SHP77 (cell line): ENCODE results near the gene STX3.
"Not testable (repeated sequence)": the region's sequence is repeated elsewhere in the genome, so short reads cannot be mapped to it uniquely, and the experiment has no call there.

ENCODE experiments used
- DNase-seq, 2 experiments: peaks; one replicate each; lab custom pipeline; 2025; lab: John Stamatoyannopoulos, UW

Gene STX3

GRCh38 chr11:59842316-59842715 is 87.1 kb downstream of the STX3 start:
- no peak for DNase-seq

- DNase-seq = no peak
These were observed 90.2 kb downstream of the STX3 start, which contains the start of gene CBLIF for GRCh38 chr11:59845399-59845798. Gene CBLIF, minus strand, starts transcription at chr11:59845499. Its CDS starts 46 bp downstream, at chr11:59845453.

GRCh38 chr11:59846556-59846955 is 91.4 kb downstream of the STX3 start:
- DNase-seq = no peak

GRCh38 chr11:59847626-59848025 is 92.5 kb downstream of the STX3 start:
- DNase-seq = no peak

- not testable (repeated sequence) for DNase-seq
These were observed 93.3 kb downstream of the STX3 start for GRCh38 chr11:59848439-59848838.

- no peak for DNase-seq
These were observed 94.0 kb downstream of the STX3 start for GRCh38 chr11:59849129-59849528.

GRCh38 chr11:59849551-59849950 is 94.4 kb downstream of the STX3 start:
- DNase-seq = not testable (repeated sequence)

GRCh38 chr11:59851416-59851815 is 96.2 kb downstream of the STX3 start:
- not testable (repeated sequence) for DNase-seq

- no peak for DNase-seq
These were observed 99.7 kb downstream of the STX3 start for GRCh38 chr11:59854871-59855270.
